GM12878 (cell line): ENCODE data around the gene KRT28. TPM values are rescaled to one million over a fixed set of nuclear protein-coding genes. Genes with fewer than 3 reads are reported as not detected.

Source experiments
- ATAC-seq: fragments of 200-7000 bp; cut with Tn5 transposase; 3 replicates; pipeline ENCODE4 v1.9.1; 2020; ENCODE audit warnings: mild to moderate bottlenecking, moderate library complexity
- BruUV-seq: library from RNA; stranded (reverse); fragments of 400-500 nt; replicated peaks from 2 replicates; lab custom pipeline; 2021; lab: Mats Ljungman, UMichigan
- CTCF ChIA-PET: fragments of 300-600 bp; sonication (Branson Sonifier 250); formaldehyde crosslinking; extraction: SDS; loops from one replicate; lab custom pipeline; 2021; ENCODE audit warnings: inconsistent platforms; lab: Yijun Ruan, JAX
- POLR2A ChIA-PET: fragments of 350-600 bp; formaldehyde crosslinking; extraction: SDS; loops from one replicate; lab custom pipeline; 2021; ENCODE audit warnings: inconsistent platforms; lab: Charles Lee
- RAD21 ChIA-PET: fragments of 300-600 bp; sonication (Branson Sonifier 250); formaldehyde crosslinking; loops from one replicate; lab custom pipeline; 2023; ENCODE audit warnings: antibody characterized with exemption; ENCODE audit not compliant: unreplicated experiment; lab: Charles Lee
- SMC1A ChIA-PET: fragments of 300-600 bp; sonication (Branson Sonifier 250); formaldehyde crosslinking; loops from one replicate; lab custom pipeline; 2023; ENCODE audit not compliant: unreplicated experiment, uncharacterized antibody; lab: Charles Lee
- DNase-seq: peaks from one replicate; pipeline ENCODE4 v3.0.0-alpha.2; 2011; ENCODE audit warnings: low read depth, low spot score
- FAIRE-seq: peaks from 3 replicates; lab custom pipeline; 2011; peaks lifted over from hg19 to GRCh38; lab: Jason Lieb, UNC
- H2AFZ ChIP-seq: 2 replicates; pipeline ENCODE4 v1.6.0; 2011; ENCODE audit warnings: low read depth, low read length, control low read depth; ENCODE audit not compliant: control insufficient read depth
- H3K27ac ChIP-seq: 2 replicates; pipeline ENCODE4 v1.5.1; 2011; ENCODE audit warnings: control low read depth; ENCODE audit not compliant: control insufficient read depth, insufficient read depth
- H3K27me3 ChIP-seq, 2 experiments: replicated peaks in 1 of 2; 2 replicates each; pipeline versions ENCODE4 v1.6.0 to v1.6.1; 2011; ENCODE audit warnings: low read length in 1 of 2; ENCODE audit not compliant: control insufficient read depth in 2 of 2, insufficient read depth in 2 of 2
- H3K36me3 ChIP-seq, 2 experiments: 2 replicates each; pipeline ENCODE4 v1.5.1; 2011; ENCODE audit warnings: low read length in 1 of 2; ENCODE audit not compliant: control insufficient read depth in 2 of 2, insufficient read depth in 2 of 2
- H3K4me1 ChIP-seq: 2 replicates; pipeline ENCODE4 v1.6.1; 2011; ENCODE audit warnings: mild to moderate bottlenecking, low read length, moderate library complexity, mixed read lengths; ENCODE audit not compliant: control insufficient read depth, insufficient read depth
- H3K4me2 ChIP-seq: 2 replicates; pipeline ENCODE4 v1.6.0; 2011; ENCODE audit warnings: control low read depth; ENCODE audit not compliant: control insufficient read depth, insufficient read depth
- H3K4me3 ChIP-seq: fragments of 200-600 bp; sonication (generic); 2 replicates; pipeline ENCODE4 v1.5.1; 2016
- H3K79me2 ChIP-seq: 2 replicates; pipeline ENCODE4 v1.6.0; 2011; ENCODE audit warnings: low read length; ENCODE audit not compliant: control insufficient read depth, insufficient read depth
- H3K9ac ChIP-seq: 2 replicates; pipeline ENCODE4 v1.8.0; 2011; ENCODE audit warnings: low read length, control low read depth, mixed read lengths; ENCODE audit not compliant: control insufficient read depth, insufficient read depth
- H3K9me3 ChIP-seq: replicated peaks from 3 replicates; pipeline ENCODE4 v1.5.1; 2011; ENCODE audit warnings: mild to moderate bottlenecking, low read length; ENCODE audit not compliant: control insufficient read depth, insufficient read depth
- H4K20me1 ChIP-seq: 2 replicates; pipeline ENCODE4 v1.6.0; 2011; ENCODE audit not compliant: control insufficient read depth, insufficient read depth
- MXI1 ChIP-seq: fragments of 150-350 bp; IDR thresholded peaks from 2 replicates; pipeline ENCODE4 v1.6.1; 2011; ENCODE audit warnings: low read depth, mild to moderate bottlenecking, inconsistent platforms, low read length, improper control_type of control experiment
- ZSCAN29 ChIP-seq: fragments of 450-650 bp; IDR thresholded peaks from 2 replicates; pipeline ENCODE4 v1.6.1; 2017; ENCODE audit warnings: mild to moderate bottlenecking, moderate library complexity
- WGBS: methylation state at CpG from one replicate; pipeline ENCODE4 v1.1.6; 2016; ENCODE audit warnings: low lambda C conversion rate; ENCODE audit not compliant: insufficient replicate concordance, insufficient coverage; ENCODE audit errors: missing lambda C conversion rate; 5-methylcytosine and 5-hydroxymethylcytosine counted together
- in situ Hi-C: fragments of 300-500 bp; cut with MboI; formaldehyde crosslinking; loops from 9 replicates; pipeline ENCODE4 v1.14.3; 2018; ENCODE audit warnings: mixed read lengths
- intact Hi-C: fragments of 100-400 bp; cut with micrococcal nuclease; formaldehyde crosslinking; loops from one replicate; pipeline ENCODE4 v1.14.2; 2022; ENCODE audit not compliant: unreplicated experiment
- polyA plus RNA-seq, 11 experiments: library from polyadenylated mRNA; depleted of rRNA in 4 of 11; unstranded in 6 of 11; stranded (reverse) in 5 of 11; fragments of >200 nt; fragmentation: Nextera tagmentation in 4 of 11; fragmentation: Illumina TruSeq in 1 of 11; extraction: Ambion mirVana in 4 of 11; extraction: Trizol in 1 of 11; gene quantifications; 1 replicate in 1 of 11; 2 replicates in 10 of 11; pipeline versions ENCODE4 v1.2.1 to v1.2.3, GENCODE V29; 2011 to 2016; ENCODE audit warnings: inconsistent platforms in 2 of 11, missing spikeins in 2 of 11, low read depth in 1 of 11
- total RNA-seq, 4 experiments: library from RNA; depleted of rRNA in 3 of 4; stranded (reverse); fragments of >200 nt in 3 of 4; fragmentation: Illumina TruSeq in 1 of 4; extraction: Trizol in 1 of 4; gene quantifications; 2 replicates each; pipeline versions ENCODE4 v1.2.1 to v1.2.3, GENCODE V29; 2013 to 2021
- TF ChIP-seq, protein P1 (sequence below): fragments of 450-650 bp; formaldehyde crosslinking; IDR thresholded peaks from 2 replicates; pipeline ENCODE4 v1.4.0; 2020; ENCODE audit warnings: mild to moderate bottlenecking, moderate library complexity

The KRT28 gene
- total and polyA plus RNA-seq, 10 of the 15 experiments (the other 5 are each of a cell fraction or from before 2014, with no cell fraction given) = not detected

DNA sequence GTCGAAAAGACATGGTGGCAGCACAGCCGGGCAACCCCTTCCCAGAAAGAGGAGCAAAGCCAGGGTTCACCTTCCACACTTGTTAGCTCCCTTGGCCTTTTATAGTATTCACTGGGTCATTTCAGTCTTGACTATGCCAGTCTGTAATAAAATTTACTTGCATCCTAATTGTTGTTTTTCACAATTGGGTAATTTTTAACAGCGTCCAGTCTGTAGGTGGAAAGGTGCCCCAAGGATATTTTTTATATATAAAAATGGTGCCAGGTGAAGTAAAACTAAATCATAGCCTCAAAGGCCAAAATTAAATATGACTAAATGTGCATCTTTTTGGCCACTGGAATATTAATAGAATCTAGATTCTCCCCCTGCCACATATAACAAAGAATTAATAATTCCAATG lies 27.7 kb downstream of the KRT28 start, which contains the start of gene KRT26:
KRT26 (minus strand) TSS at position 101 of the 400 bp plus-strand sequence; CDS start at position 13, 88 bp downstream.
- FAIRE-seq (no peak), ATAC-seq (no peak)
- intact Hi-C loops = no loop called here
- Histone ChIP-seq H3K79me2 (no peaks in the 10 kb centered on the region), H3K9me3 (no peaks in the 10 kb centered on the region), H3K9ac (no peak within 1 kb of the TSS), H3K4me1 (no peaks in the 10 kb centered on the region), H4K20me1 (no peaks in the 10 kb centered on the region)
- ChIA-PET RAD21 (no interaction called here), POLR2A (no interaction called here)
- no TSS peak for BruUV-seq
- in situ Hi-C loops = no loop called here
- 41% methylated on average over 3 of the region's 3 CpGs for WGBS
- TF ChIP-seq MXI1 (no peak), ZSCAN29 (no peak)
- TF ChIP-seq, protein P1, sequence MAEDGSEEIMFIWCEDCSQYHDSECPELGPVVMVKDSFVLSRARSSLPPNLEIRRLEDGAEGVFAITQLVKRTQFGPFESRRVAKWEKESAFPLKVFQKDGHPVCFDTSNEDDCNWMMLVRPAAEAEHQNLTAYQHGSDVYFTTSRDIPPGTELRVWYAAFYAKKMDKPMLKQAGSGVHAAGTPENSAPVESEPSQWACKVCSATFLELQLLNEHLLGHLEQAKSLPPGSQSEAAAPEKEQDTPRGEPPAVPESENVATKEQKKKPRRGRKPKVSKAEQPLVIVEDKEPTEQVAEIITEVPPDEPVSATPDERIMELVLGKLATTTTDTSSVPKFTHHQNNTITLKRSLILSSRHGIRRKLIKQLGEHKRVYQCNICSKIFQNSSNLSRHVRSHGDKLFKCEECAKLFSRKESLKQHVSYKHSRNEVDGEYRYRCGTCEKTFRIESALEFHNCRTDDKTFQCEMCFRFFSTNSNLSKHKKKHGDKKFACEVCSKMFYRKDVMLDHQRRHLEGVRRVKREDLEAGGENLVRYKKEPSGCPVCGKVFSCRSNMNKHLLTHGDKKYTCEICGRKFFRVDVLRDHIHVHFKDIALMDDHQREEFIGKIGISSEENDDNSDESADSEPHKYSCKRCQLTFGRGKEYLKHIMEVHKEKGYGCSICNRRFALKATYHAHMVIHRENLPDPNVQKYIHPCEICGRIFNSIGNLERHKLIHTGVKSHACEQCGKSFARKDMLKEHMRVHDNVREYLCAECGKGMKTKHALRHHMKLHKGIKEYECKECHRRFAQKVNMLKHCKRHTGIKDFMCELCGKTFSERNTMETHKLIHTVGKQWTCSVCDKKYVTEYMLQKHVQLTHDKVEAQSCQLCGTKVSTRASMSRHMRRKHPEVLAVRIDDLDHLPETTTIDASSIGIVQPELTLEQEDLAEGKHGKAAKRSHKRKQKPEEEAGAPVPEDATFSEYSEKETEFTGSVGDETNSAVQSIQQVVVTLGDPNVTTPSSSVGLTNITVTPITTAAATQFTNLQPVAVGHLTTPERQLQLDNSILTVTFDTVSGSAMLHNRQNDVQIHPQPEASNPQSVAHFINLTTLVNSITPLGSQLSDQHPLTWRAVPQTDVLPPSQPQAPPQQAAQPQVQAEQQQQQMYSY (CRISPR knock-in tag) = no peak
- TF ChIP-seq, all 136 proteins: peak for 0
- H3K27me3 ChIP-seq = no peaks in the 10 kb centered on the region; a peak in 1 of 4 replicates
- no peak within 1 kb of the TSS for H2AFZ ChIP-seq
- no peak within 1 kb of the TSS for H3K27ac ChIP-seq
- no peak within 1 kb of the TSS for H3K4me3 ChIP-seq
- CTCF ChIA-PET = no interaction called here
- SMC1A ChIA-PET = no interaction called here
- no peaks in the 10 kb centered on the region for H3K36me3 ChIP-seq
- H3K4me2 ChIP-seq = no peak within 1 kb of the TSS
- no peak for DNase-seq
